HG02798 (cell line): ENCODE measurements around the gene ANXA6.
"Not testable (repeated sequence)": the region's sequence is repeated elsewhere in the genome, so short reads cannot be mapped to it uniquely, and the experiment has no call there.

Experiments used
- ATAC-seq: cut with Tn5 transposase; IDR thresholded peaks from one replicate; pipeline ENCODE4 v1.9.1; 2021; ENCODE audit warnings: mild to moderate bottlenecking; ENCODE audit not compliant: unreplicated experiment, poor library complexity

Gene ANXA6

GRCh38 chr5:151157426-151158286, at the start of gene ANXA6:
TSS of gene ANXA6 (minus strand) at chr5:151157779. CDS start at chr5:151147901, 9,878 bp downstream.
- peak; percentile 66 for ATAC-seq

DNA sequence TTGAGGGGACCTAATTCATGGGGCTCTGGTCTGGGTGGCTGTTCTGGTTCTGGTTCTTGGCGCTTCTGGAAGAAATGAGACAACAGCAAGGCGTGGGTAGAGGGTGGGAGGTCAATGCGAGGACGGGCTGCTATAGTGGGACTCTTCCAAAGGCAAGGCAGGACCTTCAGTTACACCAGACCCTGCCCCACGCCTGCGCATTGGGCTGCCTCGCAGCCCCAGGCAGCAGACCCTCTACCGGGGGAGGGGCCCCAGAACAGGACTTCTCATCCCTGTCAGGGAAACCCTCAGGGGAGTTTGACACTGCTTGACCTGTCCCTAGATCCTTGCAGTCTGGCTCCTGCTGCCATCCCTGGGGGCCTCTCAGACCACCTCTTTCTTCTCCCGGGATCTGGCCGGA, 47.8 kb upstream of the ANXA6 start:
- ATAC-seq = no peak

- ATAC-seq = no peak
Observed at GRCh38 chr5:151204051-151204450, 46.5 kb upstream of the ANXA6 start.

GRCh38 chr5:151202381-151203139, 45.0 kb upstream of the ANXA6 start:
- ATAC-seq = no peak

DNA sequence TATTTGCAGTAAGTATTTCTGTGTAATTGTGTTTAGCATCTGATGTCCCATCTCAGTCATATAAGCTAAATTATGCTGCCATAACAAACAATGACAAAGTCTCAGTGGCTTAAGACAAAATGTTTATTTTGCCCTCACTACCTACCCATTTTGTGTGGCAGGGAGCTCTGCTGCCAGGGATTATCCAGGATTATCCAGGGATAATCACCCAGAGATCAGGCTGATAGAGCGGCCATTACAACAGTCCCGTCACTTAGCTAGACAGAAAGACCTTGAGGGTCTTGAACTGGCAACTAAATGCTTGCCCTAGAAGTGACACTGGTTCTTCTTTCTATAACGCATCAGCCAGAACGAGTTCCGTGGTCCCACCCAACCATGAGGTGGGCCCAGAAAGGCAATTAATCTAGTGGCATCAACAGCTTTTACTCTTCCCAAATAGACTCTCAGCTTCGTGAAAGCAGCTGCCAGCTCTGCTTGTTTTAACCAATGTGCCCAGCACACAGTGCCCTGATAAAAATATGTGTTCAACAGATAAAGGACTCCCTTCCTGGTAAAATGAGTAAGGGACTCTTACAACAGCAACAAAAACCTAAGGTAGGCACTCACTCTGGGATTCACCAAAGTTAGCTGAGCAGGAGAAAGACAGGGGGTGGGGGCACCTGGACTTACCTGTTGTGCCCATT, 43.5 kb upstream of the ANXA6 start:
- no peak for ATAC-seq

- no peak for ATAC-seq
Observed at GRCh38 chr5:151199581-151200185, 42.1 kb upstream of the ANXA6 start.

DNA sequence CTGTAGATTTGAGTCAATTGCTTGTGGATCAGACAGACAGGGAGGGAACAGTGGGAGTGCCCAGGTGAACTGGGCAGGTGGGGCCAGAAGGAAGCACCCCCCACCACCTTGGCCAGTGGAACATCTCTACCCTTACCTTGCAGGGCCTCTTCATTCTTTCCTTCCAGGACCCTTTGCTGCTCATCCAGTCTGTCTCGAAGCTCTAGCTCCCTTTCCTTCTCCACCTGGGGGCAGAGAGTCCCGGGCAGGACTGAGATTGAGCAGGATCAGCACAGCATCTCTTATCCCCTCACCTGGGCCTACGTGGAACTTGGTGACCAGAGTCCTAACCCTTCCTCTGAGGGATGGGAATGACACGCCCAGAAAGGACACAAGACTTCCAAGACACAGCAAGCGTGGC, 41.3 kb upstream of the ANXA6 start:
- ATAC-seq = no peak

- not testable (repeated sequence) for ATAC-seq
Observed at GRCh38 chr5:151197291-151197600, 39.7 kb upstream of the ANXA6 start.

DNA sequence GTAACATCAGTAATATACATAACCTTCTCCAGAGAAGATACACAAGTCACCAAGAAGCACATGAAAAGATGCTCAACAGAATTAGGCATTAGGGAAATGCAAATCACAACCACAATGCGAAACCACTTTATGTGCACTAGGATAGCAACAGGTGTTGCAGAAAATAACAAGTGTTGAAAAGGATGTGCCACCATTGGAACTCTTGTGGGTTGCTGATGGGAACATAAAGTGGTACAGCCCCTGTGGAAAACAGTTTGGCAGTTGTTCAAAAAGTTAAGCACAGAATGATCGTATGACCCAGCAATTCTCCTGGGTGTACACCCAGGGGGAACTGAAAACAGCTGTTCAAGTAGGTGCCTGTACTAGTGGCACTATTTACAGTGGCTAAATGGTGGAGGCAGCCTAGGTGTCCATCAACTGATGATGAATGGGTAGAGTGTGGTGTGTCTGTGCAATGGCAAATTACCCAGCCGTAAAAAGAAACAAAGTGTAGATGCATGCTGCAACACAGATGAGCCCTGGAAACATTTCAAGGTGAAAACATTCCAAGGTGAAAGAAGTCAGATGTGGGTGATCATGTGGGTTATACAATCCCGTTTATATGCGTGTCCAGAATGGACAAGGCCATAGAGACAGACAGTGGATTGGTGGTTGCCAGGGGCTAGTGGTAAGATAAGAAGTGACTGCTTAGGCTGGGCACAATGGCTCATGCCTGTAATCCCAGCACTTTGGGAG, 39.1 kb upstream of the ANXA6 start:
- ATAC-seq = peak; percentile 94

DNA sequence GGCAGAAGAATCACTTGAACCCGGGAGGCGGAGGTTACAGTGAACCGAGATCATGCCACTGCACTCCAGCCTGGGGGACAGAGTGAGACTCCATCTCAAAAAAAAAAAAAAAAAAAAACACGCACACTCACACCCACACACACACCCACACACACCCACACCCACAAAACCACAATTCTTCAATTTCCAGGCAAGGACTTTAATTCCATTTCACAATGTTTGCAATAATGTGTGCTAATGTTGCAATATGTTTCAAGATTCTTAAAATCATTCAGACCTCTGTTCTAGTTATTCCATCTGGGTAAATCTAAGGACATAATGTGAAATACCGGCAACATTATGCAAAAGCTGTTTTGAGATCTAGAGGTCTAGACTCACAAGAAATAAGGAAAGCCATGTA, 38.0 kb upstream of the ANXA6 start:
- no peak for ATAC-seq

GRCh38 chr5:151192626-151193025, 35.0 kb upstream of the ANXA6 start:
- no peak for ATAC-seq

GRCh38 chr5:151191661-151192060, 34.1 kb upstream of the ANXA6 start:
- no peak for ATAC-seq

DNA sequence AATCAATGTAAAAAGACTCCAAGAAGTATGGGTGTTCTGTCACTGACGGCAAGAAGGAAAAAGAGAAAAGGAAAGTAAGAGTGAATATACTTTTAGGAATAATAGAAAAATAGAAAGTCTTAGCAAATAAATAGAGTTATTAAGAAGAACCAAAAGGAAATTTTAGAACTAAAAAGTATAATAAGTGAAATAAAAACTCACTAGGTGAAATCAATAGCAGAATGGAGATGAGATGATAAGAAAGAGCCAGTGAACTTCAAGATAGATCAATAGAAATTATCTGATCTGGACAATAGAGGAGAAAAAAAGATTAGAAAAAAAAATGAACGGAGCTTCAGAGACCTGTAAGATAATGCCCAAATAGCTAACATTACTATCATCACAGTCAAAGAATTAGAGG, 31.6 kb upstream of the ANXA6 start:
- ATAC-seq = no peak

DNA sequence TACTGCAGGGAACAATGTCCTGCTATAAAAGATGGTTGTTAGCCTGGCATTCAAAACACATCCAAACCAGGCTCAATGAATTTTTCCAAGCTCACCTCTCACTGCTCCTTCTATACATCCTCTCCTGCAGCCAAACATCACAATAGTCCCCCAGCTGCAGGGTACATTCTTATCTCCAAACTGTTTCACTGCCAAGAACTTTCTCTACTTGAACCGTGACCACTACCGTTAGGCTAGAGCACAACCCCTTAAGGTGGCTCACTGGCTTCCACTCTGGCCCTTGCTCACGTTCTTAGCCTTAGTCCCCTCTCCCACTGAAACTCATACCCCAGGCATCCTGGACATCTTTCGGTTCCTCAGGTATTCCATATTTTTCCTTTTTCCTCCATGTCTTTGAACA, 29.0 kb upstream of the ANXA6 start:
- no peak for ATAC-seq

GRCh38 chr5:151186052-151186451, 28.5 kb upstream of the ANXA6 start:
- ATAC-seq = no peak

- ATAC-seq = no peak
Observed at GRCh38 chr5:151184316-151185042, 26.9 kb upstream of the ANXA6 start.

DNA sequence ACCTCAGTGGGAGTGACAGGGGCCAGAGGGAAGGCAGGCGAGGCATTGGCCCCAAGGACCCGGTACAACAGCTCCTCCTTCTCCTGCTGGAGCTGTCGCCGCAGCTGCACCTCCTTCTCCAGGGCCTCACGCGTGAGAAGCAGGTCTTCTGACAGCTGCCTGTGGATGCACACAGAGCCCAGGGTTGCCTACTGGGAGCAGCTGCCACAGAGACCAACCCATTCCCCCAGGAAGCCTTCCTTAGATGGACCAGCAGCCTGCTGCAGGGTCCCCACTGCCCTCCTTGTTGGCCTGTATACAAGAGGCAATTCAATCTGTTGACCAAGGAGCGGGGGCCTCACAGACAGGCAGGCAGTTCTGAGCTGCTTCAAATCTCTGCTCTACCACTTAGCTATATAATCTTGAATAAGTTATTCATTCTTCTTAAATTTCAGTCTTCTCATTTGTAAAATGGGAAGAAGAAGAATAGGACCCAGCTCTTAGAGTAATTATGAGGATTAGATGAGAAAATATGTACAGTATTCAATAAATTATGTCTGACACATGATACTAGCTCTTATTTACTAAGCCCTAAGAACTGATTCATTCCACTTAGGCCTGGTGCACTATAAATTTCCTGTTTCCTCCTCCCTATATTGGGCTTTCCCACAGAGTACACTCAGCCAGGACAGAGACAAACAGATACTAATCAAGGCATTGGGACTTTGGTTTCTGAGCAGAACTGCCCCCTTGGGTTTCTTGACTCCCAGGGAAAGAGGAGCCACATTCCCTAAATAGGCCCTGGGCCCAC, 26.1 kb upstream of the ANXA6 start:
- ATAC-seq = no peak

GRCh38 chr5:151182976-151183375, 25.4 kb upstream of the ANXA6 start:
- ATAC-seq = no peak

GRCh38 chr5:151182524-151182900, 24.9 kb upstream of the ANXA6 start:
- ATAC-seq = no peak
